ENCODE data around the gene CCDC13.

GRCh38 chr3:42753757-42754156 lies 19.3 kb downstream of the CCDC13 start:
- TF ChIP-seq, protein P1, sequence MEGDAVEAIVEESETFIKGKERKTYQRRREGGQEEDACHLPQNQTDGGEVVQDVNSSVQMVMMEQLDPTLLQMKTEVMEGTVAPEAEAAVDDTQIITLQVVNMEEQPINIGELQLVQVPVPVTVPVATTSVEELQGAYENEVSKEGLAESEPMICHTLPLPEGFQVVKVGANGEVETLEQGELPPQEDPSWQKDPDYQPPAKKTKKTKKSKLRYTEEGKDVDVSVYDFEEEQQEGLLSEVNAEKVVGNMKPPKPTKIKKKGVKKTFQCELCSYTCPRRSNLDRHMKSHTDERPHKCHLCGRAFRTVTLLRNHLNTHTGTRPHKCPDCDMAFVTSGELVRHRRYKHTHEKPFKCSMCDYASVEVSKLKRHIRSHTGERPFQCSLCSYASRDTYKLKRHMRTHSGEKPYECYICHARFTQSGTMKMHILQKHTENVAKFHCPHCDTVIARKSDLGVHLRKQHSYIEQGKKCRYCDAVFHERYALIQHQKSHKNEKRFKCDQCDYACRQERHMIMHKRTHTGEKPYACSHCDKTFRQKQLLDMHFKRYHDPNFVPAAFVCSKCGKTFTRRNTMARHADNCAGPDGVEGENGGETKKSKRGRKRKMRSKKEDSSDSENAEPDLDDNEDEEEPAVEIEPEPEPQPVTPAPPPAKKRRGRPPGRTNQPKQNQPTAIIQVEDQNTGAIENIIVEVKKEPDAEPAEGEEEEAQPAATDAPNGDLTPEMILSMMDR (IDR thresholded peaks at IDR 0.05) = no peak
- no peak for TF ChIP-seq POLR2A (IDR thresholded peaks at IDR 0.05)

Measured in right lobe of liver (tissue), 4 donors.